IPS DF 4.7 (cell line): ENCODE data around the gene KDM8.

Source experiments
- DNase-seq: peaks from one replicate; pipeline ENCODE4 v3.0.0-alpha.2; 2013; ENCODE audit warnings: low spot score; ENCODE audit errors: extremely low read depth

The KDM8 gene

DNA sequence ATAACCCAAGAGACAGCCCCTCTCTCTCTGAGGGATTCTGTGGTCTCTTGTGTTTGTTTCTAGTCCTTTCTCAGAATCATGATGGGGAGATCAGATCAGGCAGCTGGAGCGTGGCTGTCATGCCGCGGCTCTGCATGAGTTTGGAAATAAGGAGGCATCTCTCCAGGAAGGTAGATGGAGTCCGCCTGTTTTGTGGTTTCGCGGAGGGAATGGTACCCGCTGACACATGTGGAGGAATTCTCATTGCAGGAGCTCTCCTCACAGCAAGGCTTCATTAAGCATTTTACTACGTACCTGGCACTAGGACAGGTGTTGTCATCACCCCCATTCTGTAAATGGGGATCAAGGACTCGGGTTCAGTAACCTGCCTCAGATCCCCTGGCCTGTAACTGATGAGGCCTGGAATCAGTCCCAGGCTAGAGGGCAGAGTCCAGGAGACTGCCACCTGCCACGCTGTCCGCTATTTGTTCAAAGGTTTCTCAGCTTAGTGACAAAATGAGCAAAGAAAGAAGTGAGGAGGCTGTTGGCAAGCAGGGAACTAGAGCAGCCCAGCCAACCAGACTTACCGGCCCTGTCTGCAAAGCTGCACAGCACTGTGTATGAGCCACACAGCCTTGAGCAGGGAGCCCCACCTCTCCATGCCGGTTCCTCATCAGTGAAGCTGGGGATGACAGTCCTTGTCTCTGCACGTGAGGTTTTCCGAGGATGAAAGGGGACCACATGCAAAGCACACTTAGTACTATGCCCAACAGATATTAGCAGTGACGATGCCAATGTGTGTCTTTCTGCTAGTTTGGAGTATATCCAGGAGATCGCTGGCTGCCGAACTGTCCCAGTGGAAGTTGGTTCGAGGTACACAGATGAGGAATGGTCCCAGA, 11.0 kb downstream of the KDM8 start:
- no peak for DNase-seq

DNA sequence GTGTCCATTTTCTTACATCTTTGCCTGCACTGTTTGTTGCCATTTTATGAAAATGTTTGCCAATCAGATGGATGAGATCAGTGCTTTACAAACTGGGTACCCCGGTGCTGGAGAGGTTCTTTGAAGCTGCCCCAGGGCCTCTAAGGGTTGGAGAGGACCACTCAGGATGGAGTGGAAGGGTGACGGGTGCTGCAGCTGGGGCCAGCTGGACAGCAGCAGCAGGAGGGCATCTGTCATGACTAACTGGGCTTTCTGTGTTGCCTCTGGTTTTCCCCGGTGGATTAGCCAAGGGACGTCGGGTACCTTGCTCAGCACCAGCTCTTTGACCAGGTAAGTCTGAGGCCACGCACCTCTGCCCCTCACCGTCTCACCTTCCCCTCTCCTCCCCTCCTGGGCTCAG, 12.3 kb downstream of the KDM8 start:
- no peak for DNase-seq

DNA sequence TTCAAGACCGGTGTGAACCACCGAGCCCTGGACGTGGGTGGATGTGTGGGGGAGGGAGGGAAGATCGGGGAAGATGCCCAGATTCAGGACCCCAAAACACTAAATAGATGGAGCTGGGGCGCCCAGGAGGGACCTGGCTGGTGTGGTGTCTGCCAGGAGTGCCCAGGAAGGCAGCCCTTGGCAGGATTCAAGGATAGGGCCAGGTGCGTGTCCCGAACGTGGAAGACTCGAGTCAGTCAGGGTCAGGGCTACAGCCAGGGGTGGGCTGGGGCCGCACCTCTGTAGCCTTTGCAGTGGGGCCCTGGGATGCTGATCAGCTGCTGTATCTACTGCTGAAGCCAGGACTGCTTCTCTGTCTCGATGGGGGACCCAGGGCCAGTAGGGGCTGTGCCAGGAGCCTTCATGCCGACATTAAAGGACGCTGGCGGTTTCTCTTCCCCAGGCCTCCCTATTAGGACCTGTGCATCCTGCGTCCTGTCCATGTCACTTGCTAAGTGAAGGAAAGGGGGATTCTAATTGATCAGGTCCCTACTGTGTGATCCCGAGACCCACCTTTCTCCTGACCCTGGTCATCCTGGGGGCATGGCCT, 13.1 kb downstream of the KDM8 start:
- DNase-seq, result no peak

DNA sequence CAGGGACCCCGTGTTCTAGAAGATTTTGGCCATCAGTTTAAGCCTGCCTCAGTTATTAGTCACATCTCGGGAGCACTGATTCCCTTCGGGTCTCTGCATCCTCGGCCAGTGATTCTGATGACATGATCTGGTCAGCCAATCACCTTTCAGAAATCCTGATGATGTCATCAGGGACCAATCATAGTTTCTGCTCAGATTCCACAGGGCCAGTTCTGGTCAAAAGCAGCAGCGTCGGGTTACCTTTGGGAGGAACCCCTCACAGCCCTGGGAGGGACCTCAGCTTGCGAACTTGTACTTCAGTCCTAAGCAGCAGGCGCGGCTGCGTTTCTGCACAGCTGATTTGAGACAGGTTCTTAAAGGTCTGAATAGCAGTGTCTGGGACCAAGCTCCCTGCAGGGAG, 13.9 kb downstream of the KDM8 start:
- peak; percentile 49 for DNase-seq

DNA sequence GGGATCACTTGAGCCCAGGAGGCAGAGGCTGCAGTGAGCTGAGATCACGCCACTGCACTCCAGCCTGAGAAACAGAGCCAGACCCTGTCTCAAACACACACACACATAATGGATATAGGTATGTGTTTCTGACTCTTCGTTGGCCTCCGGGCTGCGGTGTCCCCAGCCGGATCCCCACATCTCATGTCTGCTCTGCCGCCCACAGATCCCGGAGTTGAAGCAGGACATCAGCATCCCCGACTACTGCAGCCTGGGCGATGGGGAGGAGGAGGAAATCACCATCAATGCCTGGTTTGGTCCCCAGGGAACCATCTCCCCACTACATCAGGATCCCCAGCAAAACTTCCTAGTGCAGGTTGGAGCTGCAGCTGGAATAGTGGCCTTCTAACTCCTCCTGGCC, 15.4 kb downstream of the KDM8 start:
- DNase-seq, result no peak

DNA sequence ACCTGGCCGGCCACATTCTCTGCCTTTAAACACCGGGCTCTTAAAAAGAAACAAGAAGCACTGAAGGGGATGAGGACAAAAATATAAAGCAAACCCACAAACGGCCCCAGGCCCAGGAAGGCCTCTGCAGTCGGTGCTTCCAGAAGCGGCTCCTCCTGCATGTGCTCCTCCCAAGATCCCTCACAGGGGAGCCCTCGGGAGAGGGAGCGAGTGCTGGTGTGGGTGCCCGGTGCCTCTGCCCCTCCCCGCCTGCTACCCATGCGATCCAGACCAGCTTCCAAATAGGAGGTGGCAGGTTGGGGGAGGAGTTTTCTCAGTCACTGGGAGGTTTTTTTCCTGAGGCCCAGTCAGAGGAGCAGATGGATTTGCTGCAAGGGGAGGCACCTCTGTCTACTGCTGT, 15.8 kb downstream of the KDM8 start:
- DNase-seq, result no peak

DNA sequence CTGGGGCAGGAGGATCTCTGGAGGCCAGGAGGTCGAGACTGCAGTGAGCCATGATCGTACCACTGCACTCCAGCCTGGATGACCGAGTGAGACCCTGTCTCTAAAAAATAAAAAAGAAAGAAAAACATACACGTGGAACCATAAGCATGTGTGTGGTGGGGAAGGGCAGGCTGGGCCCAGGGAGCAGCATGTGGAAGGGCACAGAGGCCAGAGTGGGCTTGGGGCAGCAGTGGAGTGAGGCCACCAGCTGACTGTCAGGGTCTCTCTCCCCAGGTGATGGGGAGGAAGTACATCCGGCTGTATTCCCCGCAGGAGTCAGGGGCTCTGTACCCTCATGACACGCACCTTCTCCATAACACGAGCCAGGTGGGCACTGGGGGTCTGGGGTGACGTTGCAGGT, 16.8 kb downstream of the KDM8 start:
- no peak for DNase-seq

DNA sequence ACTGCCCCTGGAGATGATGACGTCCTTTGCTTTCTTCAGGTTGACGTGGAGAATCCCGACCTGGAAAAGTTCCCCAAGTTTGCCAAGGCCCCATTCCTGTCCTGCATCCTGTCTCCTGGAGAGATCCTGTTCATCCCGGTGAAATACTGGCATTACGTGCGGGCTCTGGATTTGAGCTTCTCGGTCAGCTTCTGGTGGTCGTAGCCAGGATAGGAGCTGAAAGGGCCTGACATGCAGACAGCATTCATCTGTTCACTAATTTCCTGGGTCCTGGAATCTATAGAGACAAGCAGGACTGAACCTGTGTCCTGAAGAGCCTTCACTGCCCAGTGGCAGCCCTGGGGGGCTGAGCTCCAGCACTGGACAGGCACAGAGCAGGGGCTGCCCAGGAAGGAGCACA, 17.2 kb downstream of the KDM8 start:
- DNase-seq, result no peak

DNA sequence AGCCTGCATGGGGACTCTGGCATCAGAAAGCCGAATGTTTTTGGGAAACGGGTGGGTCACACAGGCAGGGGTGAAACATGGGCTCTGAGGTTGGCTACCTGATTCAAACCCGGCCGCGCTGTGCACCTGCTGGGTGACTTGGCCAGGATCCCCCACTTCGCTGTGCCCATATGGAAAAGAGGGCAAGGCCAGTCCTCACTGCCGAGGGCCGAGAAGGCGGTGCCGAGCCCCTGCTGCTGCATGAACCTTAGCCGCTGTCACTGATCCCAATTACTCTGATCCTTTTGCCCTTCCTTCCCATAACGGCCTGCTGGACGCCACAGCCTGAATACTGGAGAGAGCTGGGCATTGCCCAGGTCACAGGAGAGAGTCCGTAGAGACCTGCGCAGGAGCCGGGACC, 17.7 kb downstream of the KDM8 start:
- no peak for DNase-seq

DNA sequence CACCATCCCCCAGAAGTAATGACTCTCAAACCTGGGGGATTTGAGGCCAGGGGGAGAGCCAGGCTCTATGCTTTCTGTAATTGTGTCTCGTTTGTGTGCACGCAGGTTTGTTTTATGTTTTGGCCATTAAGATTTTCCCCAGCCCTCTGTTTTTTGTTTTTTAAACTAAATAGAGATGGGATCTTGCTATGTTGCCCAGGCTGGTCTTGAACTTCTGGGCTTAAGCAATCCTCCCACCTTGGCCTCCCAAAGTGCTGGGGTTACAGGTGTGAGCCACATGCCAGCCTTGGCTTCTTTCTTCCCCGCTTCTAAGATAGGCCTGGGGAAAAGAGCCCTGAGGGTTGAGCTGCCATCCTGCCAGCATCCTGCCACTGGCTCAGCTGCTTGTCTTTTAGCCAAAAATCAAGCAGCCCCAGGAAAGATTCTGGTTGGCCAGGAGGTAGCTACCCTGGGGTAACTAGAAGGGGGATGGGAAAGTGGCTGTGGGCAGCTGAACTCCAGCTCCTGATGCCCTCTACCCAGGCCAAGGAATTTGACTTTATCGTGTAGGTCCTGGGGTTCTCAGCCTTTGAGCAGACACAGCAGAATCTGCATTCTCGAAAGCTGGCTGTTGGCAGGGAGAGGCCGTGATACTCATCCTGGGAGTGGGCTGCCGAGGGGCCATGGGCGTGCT, 18.4 kb downstream of the KDM8 start:
- DNase-seq, result no peak

DNA sequence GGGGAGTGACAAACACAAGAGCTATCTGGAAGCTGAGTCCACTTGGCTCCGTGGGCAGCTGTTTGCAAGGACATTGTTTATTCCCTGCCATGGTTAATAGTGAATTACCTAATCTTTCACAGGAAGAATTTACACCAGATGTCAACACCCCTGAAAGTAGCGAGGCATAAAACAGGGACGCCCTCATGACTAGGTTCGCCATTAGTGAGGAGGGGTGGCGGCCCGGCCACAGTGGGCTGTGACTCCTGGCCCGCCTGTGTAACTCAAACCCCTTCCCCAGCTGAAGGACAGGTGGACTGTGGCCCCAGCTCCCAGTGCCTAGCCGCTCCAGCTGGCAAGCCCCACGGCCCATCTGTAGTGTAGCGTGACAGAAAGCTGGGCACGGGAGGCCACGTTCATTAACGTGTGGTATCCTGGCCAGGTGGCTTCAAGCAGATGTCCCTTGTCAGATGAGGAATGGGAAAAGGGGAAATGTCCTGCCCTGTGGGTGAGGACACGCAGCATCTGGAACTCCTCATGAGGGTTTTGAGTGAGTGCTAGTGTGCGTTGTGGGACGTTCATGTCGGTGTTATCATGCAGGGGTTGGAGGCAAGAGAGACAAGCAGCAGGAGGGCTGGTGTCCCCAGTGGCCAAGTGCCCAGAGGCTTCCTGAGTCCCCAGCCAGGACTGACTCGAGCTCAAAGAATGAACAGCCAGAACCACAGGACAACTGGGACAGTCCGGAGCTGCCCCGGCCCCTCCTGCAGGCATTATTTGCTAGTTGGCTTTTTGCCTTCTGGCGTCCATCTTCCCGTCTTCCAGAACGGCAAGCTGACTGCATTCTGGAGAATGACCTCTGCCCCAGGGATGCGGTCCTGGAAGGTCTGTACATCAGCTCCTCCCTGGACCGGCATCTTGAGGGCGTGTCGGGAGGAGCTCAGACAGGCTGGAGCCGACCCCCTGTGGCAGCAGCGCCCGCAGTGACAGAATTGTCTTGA, 19.2 kb downstream of the KDM8 start:
- DNase-seq, result no peak

DNA sequence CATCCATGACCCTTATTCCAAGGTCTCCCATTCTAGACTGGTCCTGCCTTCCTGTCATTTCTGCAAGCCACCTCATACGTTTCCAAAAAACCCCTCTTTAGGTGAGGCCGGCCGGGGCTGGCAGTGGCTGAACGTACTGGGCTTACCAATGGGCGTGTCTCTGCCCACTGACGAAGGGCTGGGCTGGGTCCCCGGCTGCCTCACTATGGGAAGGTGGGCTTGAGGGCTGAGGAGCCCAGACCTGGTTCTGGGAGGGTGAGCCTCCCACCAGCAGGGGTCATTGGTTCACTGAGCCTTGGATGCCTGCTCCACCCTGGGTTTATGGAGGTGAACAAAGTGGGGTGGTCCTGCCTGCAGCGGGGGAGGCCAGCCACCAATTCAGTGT, 19.9 kb downstream of the KDM8 start:
- DNase-seq, result no peak

DNA sequence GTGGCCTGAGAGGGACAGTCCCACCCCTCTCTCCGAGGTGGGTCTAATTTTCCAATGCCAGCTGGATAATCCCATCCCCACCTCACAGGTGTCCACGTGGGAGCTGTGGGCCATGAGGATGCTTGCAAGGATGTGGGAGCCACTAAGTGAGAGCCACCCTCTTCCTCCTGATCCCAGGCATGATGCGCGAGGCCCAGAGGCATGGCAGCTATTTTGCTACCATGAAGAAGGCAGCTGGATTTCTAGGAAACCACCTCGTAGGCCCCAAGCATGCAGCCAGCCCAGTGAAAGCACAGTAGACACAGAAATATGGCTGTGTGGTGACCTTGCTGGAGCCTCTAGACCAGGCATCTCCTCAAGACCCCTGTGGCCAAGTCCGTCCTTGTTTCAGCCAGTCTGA, 20.4 kb downstream of the KDM8 start:
- no peak for DNase-seq

DNA sequence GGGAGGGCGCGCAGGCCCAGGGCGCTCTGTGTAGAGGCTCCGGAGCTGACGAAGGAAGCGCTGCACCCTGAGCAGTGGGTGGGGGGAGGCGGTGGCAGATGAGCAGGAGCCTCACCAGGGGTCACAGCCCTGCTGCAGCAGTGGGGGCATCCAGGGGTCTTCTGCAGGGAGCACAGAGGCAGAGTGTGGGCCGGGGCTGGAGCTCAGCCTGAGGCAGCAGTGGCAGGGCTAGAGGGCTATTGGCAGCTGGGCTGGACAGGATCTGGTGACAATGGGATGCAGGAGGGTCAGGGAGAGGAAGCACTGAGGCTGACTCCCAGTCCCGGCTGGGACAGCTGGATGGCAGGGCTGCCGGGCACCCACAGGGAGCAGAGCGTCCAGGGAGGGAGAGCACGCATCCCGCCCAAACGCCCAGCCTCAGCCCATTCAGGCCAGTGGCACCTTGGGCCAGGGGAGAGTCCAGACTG, 21.0 kb downstream of the KDM8 start:
- DNase-seq, result no peak

DNA sequence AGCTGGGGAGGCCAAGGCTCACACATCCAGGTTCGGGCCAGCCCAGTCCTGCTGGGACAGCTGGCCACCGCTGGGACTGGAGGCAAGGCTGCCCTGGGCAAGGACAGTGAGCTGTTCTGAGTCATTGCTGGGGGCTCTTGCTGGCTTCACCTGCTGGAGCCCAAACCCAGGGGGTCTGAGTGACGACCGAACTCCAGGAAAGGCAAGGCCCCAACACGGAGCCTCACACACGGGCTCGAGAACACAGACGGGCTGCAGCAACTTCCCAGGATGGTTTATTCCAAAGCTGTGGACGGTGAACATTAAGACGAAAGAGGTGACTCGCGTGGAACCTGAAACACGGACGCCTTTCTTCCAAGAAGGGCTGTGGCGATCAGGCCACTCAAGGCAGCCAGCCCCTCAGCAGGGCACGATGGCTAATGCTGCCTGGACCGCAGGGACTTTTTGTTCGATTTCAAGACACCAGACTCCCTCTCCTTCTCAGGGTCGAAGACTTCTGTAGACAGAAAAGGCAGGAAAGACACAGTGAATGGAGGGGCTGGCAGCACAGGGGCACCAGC, 21.5 kb downstream of the KDM8 start:
- DNase-seq, result no peak

DNA sequence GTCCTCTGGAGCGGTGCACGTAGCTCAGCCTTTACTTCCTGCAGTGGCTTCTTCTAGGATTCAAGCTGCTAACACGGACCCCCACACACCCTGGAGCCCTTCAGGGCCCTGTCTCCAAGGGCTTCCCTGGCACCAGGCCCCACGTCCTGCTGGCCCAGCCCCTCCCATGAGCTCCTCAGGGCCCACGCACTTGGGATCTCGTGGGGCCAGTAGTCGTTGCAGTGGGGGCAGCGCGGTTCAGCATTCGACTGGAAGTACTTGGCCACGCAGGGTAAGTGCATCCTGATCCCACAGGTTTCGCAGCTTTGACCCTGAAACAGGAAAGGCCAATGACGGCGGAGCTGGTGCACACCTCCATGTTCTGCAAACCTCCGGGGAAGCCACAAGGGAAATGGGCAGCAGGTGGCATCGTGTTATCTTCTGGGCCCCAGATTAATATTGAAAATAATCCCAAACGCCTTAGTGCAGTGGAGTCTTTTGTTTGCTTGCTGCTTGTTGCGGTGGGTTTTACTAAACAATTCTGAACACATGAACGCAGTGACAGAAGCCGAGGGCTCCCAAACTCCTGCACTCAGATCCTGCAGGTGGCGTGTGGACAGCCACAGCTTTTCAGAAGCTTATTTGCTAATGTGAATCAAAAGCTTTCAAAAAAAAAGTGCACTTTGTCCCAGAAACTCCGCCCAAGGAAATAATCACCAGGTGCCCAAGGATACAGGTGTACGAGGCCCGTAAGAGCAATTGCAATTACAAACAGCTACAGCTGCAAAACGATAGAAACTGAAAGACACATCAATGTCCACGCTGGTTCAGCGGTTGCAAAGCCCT, 22.4 kb downstream of the KDM8 start:
- no peak for DNase-seq

DNA sequence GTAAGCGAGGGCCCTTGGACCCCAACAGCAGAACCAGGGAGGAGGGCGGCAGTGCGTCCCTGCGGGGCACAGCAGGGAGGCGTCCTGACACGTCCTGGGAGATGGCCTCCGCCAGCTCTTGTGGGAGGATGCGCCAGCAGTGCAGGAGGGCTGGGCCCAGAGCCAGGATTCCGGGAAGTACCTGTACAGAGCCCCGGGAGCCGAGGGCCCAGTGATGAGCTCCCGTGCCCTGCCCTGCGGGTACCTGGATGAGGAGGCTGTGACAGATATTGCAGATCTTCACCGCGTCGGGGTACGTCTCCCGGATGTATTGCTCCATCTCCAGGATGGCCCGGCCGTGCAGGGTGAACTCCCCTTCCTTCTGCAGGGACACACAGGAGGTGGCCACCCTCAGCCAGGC, 23.1 kb downstream of the KDM8 start:
- no peak for DNase-seq

DNA sequence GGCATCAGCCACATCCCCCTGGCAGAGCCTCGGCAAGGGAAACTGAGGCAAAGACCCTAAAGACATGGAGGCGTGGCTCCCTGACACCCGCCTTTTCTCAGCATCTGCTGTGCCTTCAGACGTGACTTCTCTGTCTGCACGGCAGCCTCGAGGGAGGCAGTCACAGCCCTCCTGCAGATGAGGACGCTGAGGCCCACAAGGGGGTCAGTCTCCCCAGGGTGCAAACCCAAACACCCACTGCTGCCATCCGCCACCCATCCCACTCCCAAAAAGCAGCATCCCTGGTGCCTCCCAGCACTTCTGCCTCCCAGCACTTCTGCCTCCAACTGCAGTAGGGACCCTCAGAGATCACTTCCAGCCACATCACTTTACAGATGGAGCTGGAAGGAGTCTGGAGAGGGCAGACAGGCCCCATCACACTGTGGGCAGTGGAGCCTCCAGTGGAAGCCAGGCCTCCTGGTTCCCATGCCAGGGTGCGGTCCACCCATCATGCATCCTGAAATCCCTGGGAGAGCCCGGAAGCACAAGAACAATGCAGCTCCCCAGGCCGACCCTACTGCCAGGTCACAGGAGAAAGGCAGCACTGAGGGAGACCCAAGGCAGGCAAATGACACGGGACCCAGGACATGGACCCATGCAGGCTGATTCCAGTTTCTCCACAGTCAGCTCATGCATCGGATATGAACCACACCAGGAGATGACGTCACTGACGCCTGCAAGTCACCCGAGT, 23.8 kb downstream of the KDM8 start:
- DNase-seq, result no peak

DNA sequence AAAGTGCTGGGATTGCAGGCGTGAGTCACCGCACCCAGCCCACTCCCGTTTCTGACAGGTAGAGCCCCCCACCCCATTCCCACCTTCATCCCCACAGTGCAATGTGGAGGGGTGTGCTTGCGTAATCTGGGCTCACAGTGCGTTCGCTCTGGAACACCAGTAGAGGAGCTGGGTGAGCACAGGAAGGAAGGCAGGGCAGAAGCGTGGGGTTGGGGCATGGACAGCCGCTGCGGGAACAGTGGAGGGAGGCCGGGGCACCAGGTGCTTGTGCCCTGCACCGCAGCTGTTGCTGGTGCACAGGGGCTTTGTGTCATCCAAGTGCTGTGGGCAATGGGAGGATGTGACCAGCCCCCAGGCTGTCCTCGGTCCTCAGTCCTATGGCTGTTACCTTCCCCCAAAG, 24.7 kb downstream of the KDM8 start:
- DNase-seq, result no peak
